ENCODE measurements around the gene AQP2. TPM values are rescaled to one million over a fixed set of nuclear protein-coding genes. Genes with fewer than 3 reads are reported as not detected.

The AQP2 gene
- total RNA-seq, 4 donors from 2014 or later = 0.12 TPM; not detected in 3

DNA sequence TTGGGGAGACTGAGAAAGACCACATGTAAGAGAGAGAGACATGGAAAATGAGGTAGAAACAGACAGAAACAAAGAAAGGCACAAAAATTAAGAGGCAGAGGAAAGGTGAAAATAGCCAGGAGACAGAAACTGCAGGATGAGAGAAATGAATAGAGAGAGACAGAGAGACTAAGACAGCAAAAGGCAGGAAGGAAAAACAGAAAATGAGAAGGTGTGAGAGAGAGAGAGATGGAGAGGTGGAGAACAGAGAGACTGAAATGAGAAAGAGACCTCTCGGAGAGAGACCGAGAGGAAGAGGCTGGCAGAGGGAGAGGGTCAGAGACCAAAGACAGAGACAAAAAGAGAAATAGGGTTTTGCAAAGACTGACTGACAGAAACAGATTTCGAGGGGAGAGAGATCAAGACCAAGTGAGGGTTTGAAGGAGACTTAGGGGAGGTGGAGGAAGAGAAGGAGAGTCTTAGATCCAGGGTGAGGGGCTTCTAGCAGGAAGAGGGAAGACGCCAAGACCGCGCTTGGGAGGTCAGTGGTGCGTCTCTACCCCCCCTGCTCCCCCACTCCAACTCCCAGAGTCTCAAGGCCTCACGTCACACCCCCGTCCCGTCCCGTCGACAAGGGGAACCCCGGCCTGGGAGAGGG lies 10.1 kb downstream of the AQP2 start:
- no peak for ATAC-seq
- Histone ChIP-seq H3K4me3 (peak overlapping the region in 1 of 2 donors; percentile 50), H3K27me3 (peaks cover 60% of the 10 kb centered on the region), H3K27ac (no peak overlapping the region), H3K9me3 (no peaks in the 10 kb centered on the region), H3K4me1 (peaks cover 0 to 15% (median 6%) of the 10 kb centered on the region in 3 donors), H3K36me3 (no peaks in the 10 kb centered on the region)
- WGBS, 2 donors (ENCODE audit: low coverage in 1 of 2) = 53 to 100% methylated on average over 1 to 7 of the region's 13 CpGs
- no peak for TF ChIP-seq POLR2AphosphoS5 (IDR thresholded peaks at IDR 0.05)
- no peak for TF ChIP-seq EP300 (IDR thresholded peaks at IDR 0.05)
- no peak for TF ChIP-seq POLR2A (IDR thresholded peaks at IDR 0.05)
- TF ChIP-seq, protein P1, sequence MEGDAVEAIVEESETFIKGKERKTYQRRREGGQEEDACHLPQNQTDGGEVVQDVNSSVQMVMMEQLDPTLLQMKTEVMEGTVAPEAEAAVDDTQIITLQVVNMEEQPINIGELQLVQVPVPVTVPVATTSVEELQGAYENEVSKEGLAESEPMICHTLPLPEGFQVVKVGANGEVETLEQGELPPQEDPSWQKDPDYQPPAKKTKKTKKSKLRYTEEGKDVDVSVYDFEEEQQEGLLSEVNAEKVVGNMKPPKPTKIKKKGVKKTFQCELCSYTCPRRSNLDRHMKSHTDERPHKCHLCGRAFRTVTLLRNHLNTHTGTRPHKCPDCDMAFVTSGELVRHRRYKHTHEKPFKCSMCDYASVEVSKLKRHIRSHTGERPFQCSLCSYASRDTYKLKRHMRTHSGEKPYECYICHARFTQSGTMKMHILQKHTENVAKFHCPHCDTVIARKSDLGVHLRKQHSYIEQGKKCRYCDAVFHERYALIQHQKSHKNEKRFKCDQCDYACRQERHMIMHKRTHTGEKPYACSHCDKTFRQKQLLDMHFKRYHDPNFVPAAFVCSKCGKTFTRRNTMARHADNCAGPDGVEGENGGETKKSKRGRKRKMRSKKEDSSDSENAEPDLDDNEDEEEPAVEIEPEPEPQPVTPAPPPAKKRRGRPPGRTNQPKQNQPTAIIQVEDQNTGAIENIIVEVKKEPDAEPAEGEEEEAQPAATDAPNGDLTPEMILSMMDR (IDR thresholded peaks at IDR 0.05) = no peak

- Histone ChIP-seq H3K9me3 (no peaks in the 10 kb centered on the region), H3K27me3 (peaks cover 52% of the 10 kb centered on the region), H3K27ac (no peak within 1 kb of the TSS), H3K4me3 (peak within 1 kb of the TSS in 1 of 2 donors; percentile 50), H3K36me3 (no peaks in the 10 kb centered on the region), H3K4me1 (peaks cover 0 to 15% (median 6%) of the 10 kb centered on the region in 3 donors)
- TF ChIP-seq EP300 (IDR thresholded peaks at IDR 0.05) (no peak), POLR2AphosphoS5 (IDR thresholded peaks at IDR 0.05) (no peak), POLR2A (IDR thresholded peaks at IDR 0.05) (no peak)
- TF ChIP-seq, protein P1 (IDR thresholded peaks at IDR 0.05) = no peak
- no CpG with 5 or more reads among the region's 111 CpGs for WGBS, 2 donors (ENCODE audit: low coverage in 1 of 2)
- peak; percentile 22 for ATAC-seq
Measured at GRCh38 chr12:49961111-49961922, 10.8 kb downstream of the AQP2 start, which contains the start of gene AQP5. AQP5 (plus strand) TSS chr12:49961872; CDS start chr12:49962018, 146 bp downstream.

- Histone ChIP-seq H3K36me3 (no peaks in the 10 kb centered on the region), H3K4me1 (peaks cover 0 to 20% (median 7%) of the 10 kb centered on the region in 3 donors), H3K27ac (no peak overlapping the region), H3K4me3 (peak overlapping the region in 1 of 2 donors; percentile 50), H3K9me3 (no peaks in the 10 kb centered on the region), H3K27me3 (peaks cover 44% of the 10 kb centered on the region)
- TF ChIP-seq POLR2AphosphoS5 (IDR thresholded peaks at IDR 0.05) (no peak), POLR2A (IDR thresholded peaks at IDR 0.05) (no peak), EP300 (IDR thresholded peaks at IDR 0.05) (no peak)
- TF ChIP-seq, protein P1 (IDR thresholded peaks at IDR 0.05) = no peak
- no CpG with 5 or more reads among the region's 37 CpGs for WGBS, 2 donors (ENCODE audit: low coverage in 1 of 2)
- ATAC-seq = no peak
Measured at GRCh38 chr12:49961993-49962764, 11.6 kb downstream of the AQP2 start.

DNA sequence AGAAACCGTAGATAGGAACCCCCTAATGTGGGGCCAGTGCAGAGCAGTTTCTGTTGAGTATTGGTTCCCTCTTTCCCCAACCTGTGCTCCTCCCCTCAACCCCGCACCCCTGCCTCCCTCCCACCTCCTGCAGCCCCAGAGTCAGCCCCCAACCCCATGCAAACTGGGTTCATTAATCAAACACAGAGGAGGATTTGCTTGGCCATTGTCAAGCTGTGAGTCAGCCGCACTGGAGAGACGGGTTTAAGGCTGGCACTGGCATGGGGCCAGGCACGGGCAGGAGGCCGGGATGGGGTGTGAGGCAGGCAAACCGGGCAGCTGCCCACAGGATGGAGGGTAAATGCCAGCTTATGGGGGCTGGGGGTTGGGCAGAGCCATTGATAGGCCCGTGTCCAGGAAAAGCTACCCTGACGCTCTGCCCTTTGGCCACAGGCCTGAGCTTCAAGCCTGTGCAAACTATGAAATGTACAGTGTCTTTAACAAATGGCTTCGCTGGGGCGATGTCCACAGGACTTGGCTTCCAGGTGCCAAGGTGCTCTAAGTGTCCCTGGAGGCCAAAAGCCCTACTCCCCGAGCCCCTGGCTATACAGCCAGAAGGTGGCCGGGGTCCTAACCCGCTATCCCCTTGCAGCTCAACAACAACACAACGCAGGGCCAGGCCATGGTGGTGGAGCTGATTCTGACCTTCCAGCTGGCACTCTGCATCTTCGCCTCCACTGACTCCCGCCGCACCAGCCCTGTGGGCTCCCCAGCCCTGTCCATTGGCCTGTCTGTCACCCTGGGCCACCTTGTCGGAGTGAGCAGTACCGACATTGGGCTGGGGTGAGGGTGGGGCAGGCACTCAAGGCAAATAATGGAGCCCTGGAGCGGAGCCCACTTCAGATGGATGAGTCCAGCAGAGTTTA lies 12.6 kb downstream of the AQP2 start:
- peaks cover 0 to 28% (median 14%) of the 10 kb centered on the region in 3 donors for H3K4me1 ChIP-seq
- no peaks in the 10 kb centered on the region for H3K9me3 ChIP-seq
- no peak overlapping the region for H3K27ac ChIP-seq
- H3K27me3 ChIP-seq = peaks cover 42% of the 10 kb centered on the region
- no peak for ATAC-seq
- 55% methylated on average over 4 of the region's 21 CpGs; no CpG with 5 or more reads in 1 of the 2 donors for WGBS, 2 donors (ENCODE audit: low coverage in 1 of 2)
- no peaks in the 10 kb centered on the region for H3K36me3 ChIP-seq
- TF ChIP-seq POLR2AphosphoS5 (IDR thresholded peaks at IDR 0.05) (peak; percentile 45), POLR2A (IDR thresholded peaks at IDR 0.05) (no peak)
- TF ChIP-seq, protein P1 (IDR thresholded peaks at IDR 0.05) = no peak
- no peak overlapping the region for H3K4me3 ChIP-seq

Measured in gastroesophageal sphincter (tissue), 4 donors.